ENCODE results near the gene LIMK2. TPM values are rescaled to one million over a fixed set of nuclear protein-coding genes. Genes with fewer than 3 reads are reported as not detected.

LIMK2 gene
- total RNA-seq, 1 experiment from 2014 or later = 42.8 TPM

GRCh38 chr22:31276426-31277167, 64.5 kb downstream of the LIMK2 start:
- POLR2A ChIA-PET = no interaction called here
- H3K27ac Mint-ChIP-seq = no peak overlapping the region

DNA sequence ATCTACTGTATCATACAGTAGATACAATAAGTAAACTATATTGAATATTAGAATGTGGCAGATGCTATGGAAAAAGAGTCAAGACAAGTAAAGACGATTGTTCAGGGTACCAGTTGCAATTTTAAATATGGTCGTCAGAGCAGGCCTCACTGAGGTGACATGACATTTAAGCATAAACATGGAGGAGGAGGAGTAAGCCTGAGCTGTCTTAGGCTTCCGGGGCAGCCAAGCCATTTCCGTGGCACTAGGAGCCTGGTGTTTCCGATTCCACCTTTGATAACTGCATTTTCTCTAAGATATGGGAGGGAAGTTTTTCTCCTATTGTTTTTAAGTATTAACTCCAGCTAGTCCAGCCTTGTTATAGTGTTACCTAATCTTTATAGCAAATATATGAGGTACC, 65.6 kb downstream of the LIMK2 start:
- ATAC-seq = no peak
- Mint-ChIP-seq H3K4me3 (no peak overlapping the region), H3K27ac (no peak overlapping the region)

More at GRCh38 chr22:31276426-31277167, 64.5 kb downstream of the LIMK2 start:
- Mint-ChIP-seq H3K9me3 (no peaks in the 10 kb centered on the region), H3K4me1 (peaks cover 3% of the 10 kb centered on the region), H3K4me3 (no peak overlapping the region), H3K27me3 (ENCODE audit: low read depth) (no peaks in the 10 kb centered on the region), H3K36me3 (peaks cover 38% of the 10 kb centered on the region)
- no peak for TF ChIP-seq NFYB (CRISPR knock-in tag; conservative IDR thresholded peaks at IDR 0.05; ENCODE audit: low read depth)
- TF ChIP-seq, protein P1, sequence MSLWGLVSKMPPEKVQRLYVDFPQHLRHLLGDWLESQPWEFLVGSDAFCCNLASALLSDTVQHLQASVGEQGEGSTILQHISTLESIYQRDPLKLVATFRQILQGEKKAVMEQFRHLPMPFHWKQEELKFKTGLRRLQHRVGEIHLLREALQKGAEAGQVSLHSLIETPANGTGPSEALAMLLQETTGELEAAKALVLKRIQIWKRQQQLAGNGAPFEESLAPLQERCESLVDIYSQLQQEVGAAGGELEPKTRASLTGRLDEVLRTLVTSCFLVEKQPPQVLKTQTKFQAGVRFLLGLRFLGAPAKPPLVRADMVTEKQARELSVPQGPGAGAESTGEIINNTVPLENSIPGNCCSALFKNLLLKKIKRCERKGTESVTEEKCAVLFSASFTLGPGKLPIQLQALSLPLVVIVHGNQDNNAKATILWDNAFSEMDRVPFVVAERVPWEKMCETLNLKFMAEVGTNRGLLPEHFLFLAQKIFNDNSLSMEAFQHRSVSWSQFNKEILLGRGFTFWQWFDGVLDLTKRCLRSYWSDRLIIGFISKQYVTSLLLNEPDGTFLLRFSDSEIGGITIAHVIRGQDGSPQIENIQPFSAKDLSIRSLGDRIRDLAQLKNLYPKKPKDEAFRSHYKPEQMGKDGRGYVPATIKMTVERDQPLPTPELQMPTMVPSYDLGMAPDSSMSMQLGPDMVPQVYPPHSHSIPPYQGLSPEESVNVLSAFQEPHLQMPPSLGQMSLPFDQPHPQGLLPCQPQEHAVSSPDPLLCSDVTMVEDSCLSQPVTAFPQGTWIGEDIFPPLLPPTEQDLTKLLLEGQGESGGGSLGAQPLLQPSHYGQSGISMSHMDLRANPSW (CRISPR knock-in tag; conservative IDR thresholded peaks at IDR 0.05; ENCODE audit: low read depth) = no peak
- no peak for TF ChIP-seq ZSCAN18 (CRISPR knock-in tag; IDR thresholded peaks at IDR 0.05)
- TF ChIP-seq JUN (CRISPR knock-in tag; IDR thresholded peaks at IDR 0.05) = no peak
- DNase-seq (ENCODE audit: low spot score) (no peak), ATAC-seq (no peak)
- CTCF ChIA-PET = interaction anchor here (0.6 kb wide), 1 partner anchor 63 kb away, joined by 3 read pairs; no protein-coding TSS in a partner anchor

More for the DNA sequence above, 65.6 kb downstream of the LIMK2 start:
- Mint-ChIP-seq H3K4me1 (no peaks in the 10 kb centered on the region), H3K36me3 (peaks cover 31% of the 10 kb centered on the region), H3K27me3 (ENCODE audit: low read depth) (no peaks in the 10 kb centered on the region), H3K9me3 (no peaks in the 10 kb centered on the region)
- ChIA-PET CTCF (no interaction called here), POLR2A (no interaction called here)
- DNase-seq (ENCODE audit: low spot score) = no peak
- TF ChIP-seq NFE2L1 (CRISPR knock-in tag; IDR thresholded peaks at IDR 0.05) (no peak), ZNF532 (CRISPR knock-in tag; IDR thresholded peaks at IDR 0.05; ENCODE audit: borderline replicate concordance) (no peak), ELF4 (CRISPR knock-in tag; IDR thresholded peaks at IDR 0.05; ENCODE audit: low read depth) (no peak), CBFB (CRISPR knock-in tag; IDR thresholded peaks at IDR 0.05; ENCODE audit: low read depth) (no peak)
- TF ChIP-seq, protein P2, sequence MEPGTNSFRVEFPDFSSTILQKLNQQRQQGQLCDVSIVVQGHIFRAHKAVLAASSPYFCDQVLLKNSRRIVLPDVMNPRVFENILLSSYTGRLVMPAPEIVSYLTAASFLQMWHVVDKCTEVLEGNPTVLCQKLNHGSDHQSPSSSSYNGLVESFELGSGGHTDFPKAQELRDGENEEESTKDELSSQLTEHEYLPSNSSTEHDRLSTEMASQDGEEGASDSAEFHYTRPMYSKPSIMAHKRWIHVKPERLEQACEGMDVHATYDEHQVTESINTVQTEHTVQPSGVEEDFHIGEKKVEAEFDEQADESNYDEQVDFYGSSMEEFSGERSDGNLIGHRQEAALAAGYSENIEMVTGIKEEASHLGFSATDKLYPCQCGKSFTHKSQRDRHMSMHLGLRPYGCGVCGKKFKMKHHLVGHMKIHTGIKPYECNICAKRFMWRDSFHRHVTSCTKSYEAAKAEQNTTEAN (CRISPR knock-in tag; IDR thresholded peaks at IDR 0.05) = no peak
